Liver (tissue), 3 donors: ENCODE data around the gene CD8A.

Source experiments
- ATF3 ChIP-seq: IDR thresholded peaks from 2 replicates; pipeline ENCODE4 v1.6.1; 2016; ENCODE audit warnings: antibody characterized with exemption
- CTCF ChIP-seq: fragments of 150-350 bp; IDR thresholded peaks from 2 replicates; pipeline ENCODE4 v1.5.1; 2017; ENCODE audit warnings: improper control_type of control experiment, low read depth, low read length; ENCODE audit not compliant: missing input control
- EGR1 ChIP-seq, 2 donors: IDR thresholded peaks; 2 replicates each; pipeline ENCODE4 v1.6.1; 2016 to 2018; ENCODE audit warnings: antibody characterized with exemption in 2 of 2, low read depth in 2 of 2
- GABPA ChIP-seq, 2 donors: IDR thresholded peaks in 1 of 2; conservative IDR thresholded peaks in 1 of 2; 2 replicates each; pipeline ENCODE4 v1.6.1; 2016; ENCODE audit warnings: antibody characterized with exemption in 2 of 2, mild to moderate bottlenecking in 1 of 2, moderate library complexity in 1 of 2
- HNF4A ChIP-seq, 2 donors: conservative IDR thresholded peaks; 2 replicates each; pipeline ENCODE4 v1.6.1; 2016; ENCODE audit warnings: antibody characterized with exemption in 2 of 2, mild to moderate bottlenecking in 2 of 2
- JUND ChIP-seq, 2 donors: IDR thresholded peaks; 2 replicates each; pipeline ENCODE4 v1.6.1; 2016; ENCODE audit warnings: antibody characterized with exemption in 2 of 2
- MAX ChIP-seq: IDR thresholded peaks from 2 replicates; pipeline ENCODE4 v1.6.1; 2016; ENCODE audit warnings: antibody characterized with exemption
- RAD21 ChIP-seq, 2 donors: IDR thresholded peaks; 2 replicates each; pipeline ENCODE4 v1.6.1; 2016; ENCODE audit warnings: antibody characterized with exemption in 2 of 2, mild to moderate bottlenecking in 2 of 2
- REST ChIP-seq: IDR thresholded peaks from 2 replicates; pipeline ENCODE4 v1.6.1; 2016; ENCODE audit warnings: antibody characterized with exemption, mild to moderate bottlenecking
- SP1 ChIP-seq: IDR thresholded peaks from 2 replicates; pipeline ENCODE4 v1.6.1; 2018; ENCODE audit warnings: antibody characterized with exemption, mild to moderate bottlenecking
- TAF1 ChIP-seq: conservative IDR thresholded peaks from 2 replicates; pipeline ENCODE4 v1.6.1; 2016; ENCODE audit warnings: antibody characterized with exemption, mild to moderate bottlenecking
- YY1 ChIP-seq: IDR thresholded peaks from 2 replicates; pipeline ENCODE4 v1.6.1; 2016; ENCODE audit warnings: antibody characterized with exemption, mild to moderate bottlenecking
- donor health status: healthy.
- donor health status: healthy.

- TF ChIP-seq GABPA (IDR thresholded peaks at IDR 0.05 in 1 of 2, conservative IDR thresholded peaks at IDR 0.05 in 1 of 2) = no peak
- TF ChIP-seq ATF3 = no peak
- TF ChIP-seq CTCF = no peak
- no peak for TF ChIP-seq TAF1
- TF ChIP-seq SP1 = no peak
- no peak for TF ChIP-seq REST
- TF ChIP-seq MAX = no peak
- TF ChIP-seq EGR1 (IDR thresholded peaks at IDR 0.05; ENCODE audit: low read depth in 2 of 2) = no peak
- TF ChIP-seq YY1 = no peak
- no peak for TF ChIP-seq RAD21 (IDR thresholded peaks at IDR 0.05)
- TF ChIP-seq JUND (IDR thresholded peaks at IDR 0.05) = no peak
- no peak for TF ChIP-seq HNF4A (conservative IDR thresholded peaks at IDR 0.05)
Observed at GRCh38 chr2:86825036-86825692, 34.5 kb upstream of the CD8A start.
